ENCODE data around the gene AGPS. TPM values are rescaled to one million over a fixed set of nuclear protein-coding genes. Genes with fewer than 3 reads are reported as not detected.

The AGPS gene
- total RNA-seq, 1 experiment from 2014 or later: 60.9 TPM

DNA sequence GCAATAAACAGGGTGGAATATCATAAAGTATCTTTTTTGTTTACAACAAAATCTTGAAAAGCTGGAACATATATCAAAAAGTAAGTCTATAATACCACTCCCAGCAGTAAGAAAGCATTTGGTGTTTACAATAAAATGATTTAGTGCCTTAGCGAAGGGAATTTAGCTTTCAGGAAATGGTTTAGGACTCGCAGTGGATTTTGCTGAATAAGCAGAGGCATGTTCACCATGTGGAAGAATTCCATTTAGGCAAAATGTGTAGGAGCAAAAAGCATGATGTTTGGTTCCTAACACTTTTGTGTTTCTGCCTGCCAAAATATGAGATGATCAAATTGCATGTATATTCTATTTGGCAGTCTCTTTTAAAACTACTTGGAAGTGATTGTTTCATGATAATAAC, 163.6 kb downstream of the AGPS start:
- H3K23me2 ChIP-seq (ENCODE audit: insufficient read length, low read depth, low read length, poor library complexity, severe bottlenecking): peaks cover 5% of the 10 kb centered on the region
- no peak for DNase-seq
- H3K27ac ChIP-seq (ENCODE audit: insufficient read length, low read depth, low read length): no peak overlapping the region
- H2BK12ac ChIP-seq (ENCODE audit: insufficient read length, low read depth, low read length): no peak overlapping the region
- no peaks in the 10 kb centered on the region for H3K79me2 ChIP-seq (ENCODE audit: insufficient read depth, low read length)
- H3K9me3 ChIP-seq (ENCODE audit: control insufficient read depth, low read depth, low read length): peaks cover 8% of the 10 kb centered on the region
- Mint-ChIP-seq H3K9me3 (peaks cover 6 to 9% of the 10 kb centered on the region in 2 experiments), H3K36me3 (ENCODE audit: insufficient read depth in 1 of 3, low read depth in 3 of 3) (no peaks in the 10 kb centered on the region; a peak in 2 of 7 replicates), H3K27me3 (ENCODE audit: low read depth) (peaks cover 6% of the 10 kb centered on the region), H3K4me3 (no peak overlapping the region), H3K27ac (no peak overlapping the region), H3K4me1 (peaks cover 0 to 5% of the 10 kb centered on the region in 2 experiments; a peak in 2 of 4 replicates)
- H2BK20ac ChIP-seq (ENCODE audit: low read depth, low read length, poor library complexity, severe bottlenecking): no peak overlapping the region
- TF ChIP-seq, protein P1, sequence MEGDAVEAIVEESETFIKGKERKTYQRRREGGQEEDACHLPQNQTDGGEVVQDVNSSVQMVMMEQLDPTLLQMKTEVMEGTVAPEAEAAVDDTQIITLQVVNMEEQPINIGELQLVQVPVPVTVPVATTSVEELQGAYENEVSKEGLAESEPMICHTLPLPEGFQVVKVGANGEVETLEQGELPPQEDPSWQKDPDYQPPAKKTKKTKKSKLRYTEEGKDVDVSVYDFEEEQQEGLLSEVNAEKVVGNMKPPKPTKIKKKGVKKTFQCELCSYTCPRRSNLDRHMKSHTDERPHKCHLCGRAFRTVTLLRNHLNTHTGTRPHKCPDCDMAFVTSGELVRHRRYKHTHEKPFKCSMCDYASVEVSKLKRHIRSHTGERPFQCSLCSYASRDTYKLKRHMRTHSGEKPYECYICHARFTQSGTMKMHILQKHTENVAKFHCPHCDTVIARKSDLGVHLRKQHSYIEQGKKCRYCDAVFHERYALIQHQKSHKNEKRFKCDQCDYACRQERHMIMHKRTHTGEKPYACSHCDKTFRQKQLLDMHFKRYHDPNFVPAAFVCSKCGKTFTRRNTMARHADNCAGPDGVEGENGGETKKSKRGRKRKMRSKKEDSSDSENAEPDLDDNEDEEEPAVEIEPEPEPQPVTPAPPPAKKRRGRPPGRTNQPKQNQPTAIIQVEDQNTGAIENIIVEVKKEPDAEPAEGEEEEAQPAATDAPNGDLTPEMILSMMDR (conservative IDR thresholded peaks at IDR 0.05): no peak
- H2AK5ac ChIP-seq (ENCODE audit: insufficient read length, low read length): no peak overlapping the region
- H4K91ac ChIP-seq (ENCODE audit: insufficient read length, low read depth, low read length): no peak overlapping the region
- no peak overlapping the region for H3K18ac ChIP-seq (ENCODE audit: insufficient read length, low read depth, low read length)
- no peaks in the 10 kb centered on the region for H3K27me3 ChIP-seq (ENCODE audit: insufficient read depth, low read length)
- H3K4me2 ChIP-seq (ENCODE audit: insufficient read depth, insufficient read length, low read length): no peak overlapping the region
- no peak overlapping the region for H3K4ac ChIP-seq (ENCODE audit: low read depth, low read length)
- H3K9ac ChIP-seq (ENCODE audit: extremely low read depth, insufficient read length, low read length): no peak overlapping the region
- H4K5ac ChIP-seq (ENCODE audit: insufficient read length, low read depth, low read length): no peak overlapping the region
- H3K14ac ChIP-seq (ENCODE audit: insufficient read depth, low read length): no peak overlapping the region
- H2AFZ ChIP-seq (ENCODE audit: low read length): no peak overlapping the region
- no CpG with 5 or more reads among the region's 2 CpGs for WGBS (ENCODE audit: extremely low coverage, insufficient read length, low lambda C conversion rate)
- H4K8ac ChIP-seq (replicated peaks; ENCODE audit: insufficient read length, low read depth, low read length): no peak overlapping the region
- H3K4me1 ChIP-seq (ENCODE audit: insufficient read depth, low read length): peaks cover 2% of the 10 kb centered on the region; the same call in 1 of the 2 replicates
- no peaks in the 10 kb centered on the region for H4K20me1 ChIP-seq (ENCODE audit: control insufficient read depth, insufficient read depth, insufficient read length)
- H3K56ac ChIP-seq (ENCODE audit: insufficient read length, low read depth, low read length): no peak overlapping the region
- H3K79me1 ChIP-seq (ENCODE audit: insufficient read depth, low read depth, low read length, poor library complexity, severe bottlenecking): no peaks in the 10 kb centered on the region
- H2BK15ac ChIP-seq (ENCODE audit: low read depth, low read length): no peak overlapping the region
- no peak overlapping the region for H3T11ph ChIP-seq (ENCODE audit: low read length)
- H2BK120ac ChIP-seq (ENCODE audit: low read depth, low read length, poor library complexity, severe bottlenecking): no peak overlapping the region
- H3K23ac ChIP-seq (ENCODE audit: insufficient read length, low read depth, low read length): no peak overlapping the region
- H2BK5ac ChIP-seq (ENCODE audit: insufficient read length, low read length): no peak overlapping the region
